ENCODE results near the gene PRKAB2.
"Not testable (repeated sequence)": the region's sequence is repeated elsewhere in the genome, so short reads cannot be mapped to it uniquely, and the experiment has no call there.

The PRKAB2 gene

GRCh38 chr1:147185432-147185831 is 13.2 kb upstream of the PRKAB2 start:
- intact Hi-C loops (cut with DNase I), result no loop called here
- no peak for DNase-seq

GRCh38 chr1:147177611-147178380 is 5.5 kb upstream of the PRKAB2 start:
- no peak for DNase-seq
- intact Hi-C loops (cut with DNase I), result no loop called here

GRCh38 chr1:147171399-147172167 is 687 bp downstream of the PRKAB2 start:
- intact Hi-C loops (cut with DNase I), result loop anchor here (1.0 kb wide), 1 partner anchor 71 kb away; the partner anchor contains the start of gene CHD1L
- peak in 8 of 42 donors; percentile 1 to 35 (median 12) for DNase-seq

GRCh38 chr1:147169840-147170674 is 2.2 kb downstream of the PRKAB2 start:
- intact Hi-C loops (cut with DNase I), result no loop called here
- no peak for DNase-seq

- DNase-seq, result no peak
- intact Hi-C loops (cut with DNase I), result no loop called here
Measured at GRCh38 chr1:147169171-147169570, 3.1 kb downstream of the PRKAB2 start.

- intact Hi-C loops (cut with DNase I), result no loop called here
- peak in 2 of 42 donors; percentile 38 to 48 for DNase-seq
Measured at GRCh38 chr1:147168626-147169058, 3.6 kb downstream of the PRKAB2 start.

- DNase-seq, result no peak
- intact Hi-C loops (cut with DNase I), result no loop called here
Measured at GRCh38 chr1:147167365-147167764, 4.9 kb downstream of the PRKAB2 start.

GRCh38 chr1:147163019-147163418 is 9.3 kb downstream of the PRKAB2 start:
- intact Hi-C loops (cut with DNase I), result no loop called here

GRCh38 chr1:147162093-147162492 is 10.2 kb downstream of the PRKAB2 start:
- DNase-seq, result no peak
- intact Hi-C loops (cut with DNase I), result no loop called here

More at GRCh38 chr1:147163019-147163418, 9.3 kb downstream of the PRKAB2 start:
- DNase-seq, result no peak

- peak in 1 of 42 donors; percentile 36 for DNase-seq
- intact Hi-C loops (cut with DNase I), result not testable (repeated sequence)
Measured at GRCh38 chr1:147157116-147157515, 15.2 kb downstream of the PRKAB2 start.

GRCh38 chr1:147156642-147157041 is 15.6 kb downstream of the PRKAB2 start:
- intact Hi-C loops (cut with DNase I), result no loop called here
- DNase-seq, result no peak

GRCh38 chr1:147152772-147153171 is 19.5 kb downstream of the PRKAB2 start:
- no peak for DNase-seq
- intact Hi-C loops (cut with DNase I), result no loop called here

- no peak for DNase-seq
- intact Hi-C loops (cut with DNase I), result no loop called here
Measured at GRCh38 chr1:147151244-147151643, 21.0 kb downstream of the PRKAB2 start.

GRCh38 chr1:147142886-147143285 is 29.4 kb downstream of the PRKAB2 start:
- no peak for DNase-seq
- intact Hi-C loops (cut with DNase I), result no loop called here

GRCh38 chr1:147130721-147131120 is 41.5 kb downstream of the PRKAB2 start:
- DNase-seq; intact Hi-C loops (cut with DNase I): not testable (repeated sequence)

- DNase-seq, result no peak
- intact Hi-C loops (cut with DNase I), result no loop called here
Measured at GRCh38 chr1:147129116-147129873, 43.0 kb downstream of the PRKAB2 start.

GRCh38 chr1:147124266-147124665 is 48.0 kb downstream of the PRKAB2 start:
- DNase-seq, result no peak

GRCh38 chr1:147117109-147117508 is 55.2 kb downstream of the PRKAB2 start:
- intact Hi-C loops (cut with DNase I), result no loop called here

More at GRCh38 chr1:147124266-147124665, 48.0 kb downstream of the PRKAB2 start:
- intact Hi-C loops (cut with DNase I), result no loop called here

GRCh38 chr1:147115496-147115895 is 56.8 kb downstream of the PRKAB2 start:
- no peak for DNase-seq
- intact Hi-C loops (cut with DNase I), result no loop called here

More at GRCh38 chr1:147117109-147117508, 55.2 kb downstream of the PRKAB2 start:
- no peak for DNase-seq
